GM21786 (cell line): ENCODE measurements around the gene MYORG.
A peak's percentile ranks its signal among the peaks of the same experiment; 100 is the strongest.

Source experiments
- ATAC-seq: cut with Tn5 transposase; IDR thresholded peaks from one replicate; pipeline ENCODE4 v1.9.1; 2021; ENCODE audit not compliant: unreplicated experiment

MYORG gene

GRCh38 chr9:34376596-34377403 is at the start of gene MYORG:
MYORG (minus strand) TSS chr9:34376898; CDS start chr9:34372943, 3,955 bp downstream.
- ATAC-seq: peak; percentile 82

DNA sequence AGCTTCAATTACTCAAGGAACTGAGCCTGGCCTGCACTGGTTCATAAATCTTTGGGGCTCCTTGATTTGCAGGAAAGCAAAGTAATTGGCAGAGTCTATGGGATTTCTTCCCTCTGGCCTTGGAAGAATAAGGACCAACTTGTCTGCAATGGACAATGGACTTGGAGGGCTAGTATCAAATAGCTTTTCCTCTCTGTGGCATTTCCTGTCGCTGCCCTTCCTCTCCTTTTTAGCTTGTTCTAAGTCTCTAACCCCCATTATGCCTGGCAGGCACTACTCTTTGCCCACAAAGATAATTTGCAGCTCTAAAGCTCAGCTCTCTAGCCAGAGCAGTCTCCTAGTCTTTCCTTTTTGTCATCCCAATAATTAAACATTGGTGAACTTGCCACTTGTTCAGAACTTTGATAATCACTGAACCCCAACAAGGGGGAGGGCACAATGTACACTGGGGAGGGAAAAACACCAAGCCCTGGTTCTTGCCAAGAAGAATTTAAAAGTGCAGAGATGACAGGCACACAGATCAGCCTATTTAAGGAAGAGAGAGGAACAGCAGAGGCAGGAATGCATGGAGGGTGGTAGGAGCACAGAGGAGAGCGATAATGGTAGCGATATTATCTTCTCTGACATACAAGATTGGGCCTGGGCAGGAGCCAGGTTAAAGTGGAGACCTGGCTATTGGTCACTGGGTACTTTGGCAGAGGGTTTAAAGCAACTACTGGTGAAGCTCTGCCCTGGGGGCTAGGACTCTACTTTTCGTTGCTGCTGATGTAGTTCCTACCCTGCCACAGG is 43.2 kb upstream of the MYORG start:
- no peak for ATAC-seq

DNA sequence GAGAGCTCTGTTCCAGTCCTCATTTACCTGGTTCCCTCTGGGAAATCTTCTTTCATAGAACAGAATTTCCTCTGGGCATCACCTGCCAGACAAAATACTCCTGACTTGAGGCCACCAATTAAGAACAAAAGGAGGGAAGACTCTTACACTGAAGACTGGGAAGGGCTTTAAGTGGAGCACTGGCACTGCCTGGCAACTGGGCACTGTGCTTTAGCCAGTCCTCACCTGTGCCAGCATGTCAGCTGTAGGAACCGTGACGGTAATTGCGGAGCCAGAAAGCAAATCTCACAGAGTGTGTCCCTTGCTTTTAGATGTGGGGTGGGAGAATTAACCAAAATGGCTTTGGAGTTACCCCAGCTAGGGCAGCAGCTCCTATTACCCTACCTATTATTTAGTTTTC is 41.0 kb upstream of the MYORG start:
- ATAC-seq: no peak

DNA sequence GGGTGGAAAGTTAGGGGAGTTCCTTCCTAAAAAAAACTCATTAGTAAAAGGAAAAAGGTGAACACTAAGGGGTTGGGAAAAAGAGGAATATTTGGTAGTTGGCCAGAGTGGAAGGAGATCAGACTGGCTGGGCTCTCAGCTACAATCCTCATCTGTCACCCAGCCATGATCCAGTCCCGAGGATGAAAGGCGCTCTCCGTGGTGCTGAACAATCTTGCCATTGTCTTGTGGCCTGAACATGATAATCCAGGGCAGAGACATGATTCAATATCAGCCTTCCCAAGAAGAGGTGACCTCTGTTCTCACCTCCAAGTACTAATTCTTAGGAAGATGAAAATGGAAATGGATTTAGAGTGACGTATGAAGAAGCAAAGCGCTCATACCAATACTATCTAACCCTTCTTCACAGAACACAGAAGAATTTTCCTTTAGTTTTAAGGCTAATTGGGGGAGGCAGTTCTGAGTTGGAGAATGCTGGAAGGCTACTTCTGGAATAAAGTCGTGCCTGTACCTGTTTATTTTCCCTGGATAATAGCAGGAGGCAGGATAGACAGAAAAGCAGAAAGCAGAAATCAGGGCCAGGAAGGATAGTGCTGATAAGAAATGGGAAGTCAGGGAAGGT is 36.6 kb upstream of the MYORG start:
- ATAC-seq: no peak

DNA sequence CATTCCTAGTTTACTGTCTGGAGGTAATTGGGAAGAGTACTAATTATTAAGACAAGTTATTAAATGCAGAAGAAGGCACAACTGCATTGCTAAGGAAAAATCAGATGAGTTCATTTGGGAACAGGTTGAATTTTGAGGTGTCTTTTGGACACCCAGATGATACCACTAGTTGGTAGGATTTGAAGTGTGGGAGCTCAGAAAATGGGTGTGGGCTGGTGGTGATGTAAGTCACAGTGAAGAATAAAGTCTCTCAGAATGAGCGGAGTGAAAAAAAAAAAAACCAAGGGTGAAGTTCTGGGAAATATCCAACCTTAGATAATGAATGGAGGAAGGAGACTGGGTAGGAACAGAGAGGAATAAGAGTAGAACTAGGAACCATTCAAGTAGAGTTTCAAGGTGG is 35.6 kb upstream of the MYORG start:
- ATAC-seq: no peak

DNA sequence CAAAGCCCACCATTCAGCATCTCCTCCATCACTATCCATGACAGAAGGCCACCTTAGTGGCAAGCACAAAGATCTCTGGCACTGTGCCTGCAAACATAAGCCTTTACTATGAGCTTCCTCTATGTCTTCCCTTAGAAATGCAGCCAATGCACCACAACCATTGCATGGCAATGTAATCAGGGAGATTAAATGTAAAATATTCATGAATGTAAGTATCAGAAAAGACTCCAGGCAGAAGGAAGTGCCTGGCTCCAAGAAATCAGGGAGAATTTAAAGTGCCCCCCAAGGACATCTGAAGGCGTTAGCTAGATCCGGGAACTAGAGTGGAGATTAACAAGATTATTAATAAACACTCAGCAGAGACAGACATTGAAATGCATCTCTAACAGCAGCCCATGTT is 32.5 kb upstream of the MYORG start:
- no peak for ATAC-seq

GRCh38 chr9:34408173-34408572 is 31.5 kb upstream of the MYORG start:
- no peak for ATAC-seq

DNA sequence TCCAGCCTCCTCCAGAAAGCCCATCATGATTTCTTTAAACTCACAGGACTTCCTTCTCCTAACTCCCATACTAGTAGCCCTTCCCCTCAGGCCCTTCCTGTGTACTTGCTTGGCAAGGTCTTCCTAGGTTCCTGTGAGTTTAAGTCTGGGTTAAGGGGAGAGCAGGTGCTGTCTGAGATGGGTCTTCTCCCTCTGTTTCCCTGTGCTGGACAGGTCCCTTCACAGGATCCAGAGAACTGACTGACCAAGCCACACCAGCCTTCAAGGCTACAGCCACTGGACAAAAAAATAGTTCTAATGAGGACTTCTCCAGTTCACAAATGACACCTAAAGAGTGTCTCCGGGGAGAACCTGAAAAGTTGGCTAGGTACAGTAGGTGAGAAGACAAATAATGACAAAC is 29.5 kb upstream of the MYORG start:
- ATAC-seq: no peak

GRCh38 chr9:34405719-34406118 is 29.0 kb upstream of the MYORG start:
- ATAC-seq: no peak

GRCh38 chr9:34403554-34404380 is 27.1 kb upstream of the MYORG start:
- ATAC-seq: no peak

GRCh38 chr9:34400686-34401602 is 24.2 kb upstream of the MYORG start:
- no peak for ATAC-seq

DNA sequence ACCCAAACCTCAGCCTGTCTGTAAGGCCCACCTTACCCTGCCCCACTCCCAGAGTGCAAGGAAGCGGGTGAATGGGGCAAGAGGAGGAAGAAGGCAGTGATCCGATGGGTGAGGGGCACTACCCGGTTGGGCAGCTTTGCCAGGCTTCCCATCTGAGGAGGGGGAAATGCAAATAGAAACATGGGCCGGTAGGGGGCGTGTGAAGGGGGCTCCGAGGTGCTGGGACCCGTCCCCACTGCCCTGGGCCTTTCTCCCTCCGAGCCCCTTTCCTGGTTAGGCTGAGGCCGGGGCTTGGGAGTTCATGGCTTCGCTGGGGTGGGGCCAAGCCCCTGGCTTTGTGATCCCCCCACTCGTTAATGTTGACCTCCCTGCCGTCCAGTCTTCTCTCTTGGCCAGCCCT is 23.6 kb upstream of the MYORG start:
- ATAC-seq: no peak

DNA sequence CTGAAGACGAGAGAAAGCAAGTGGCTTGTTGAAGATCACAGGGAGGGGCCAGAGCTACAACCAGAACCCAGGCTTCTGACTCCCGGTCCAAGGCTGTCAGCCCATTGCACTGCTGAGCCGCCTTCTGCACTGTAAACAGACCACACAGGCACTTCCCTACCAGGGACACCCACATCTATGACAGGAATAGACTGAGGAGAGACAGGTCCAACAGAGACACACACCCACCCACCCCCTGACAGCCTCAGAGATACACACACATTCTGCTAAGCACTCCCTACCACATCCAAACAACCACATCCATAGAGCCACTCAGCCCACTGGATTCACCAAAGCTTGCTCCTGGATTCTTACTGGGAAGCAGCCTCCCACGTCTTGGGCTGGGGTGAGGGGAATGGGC is 23.0 kb upstream of the MYORG start:
- ATAC-seq: no peak

GRCh38 chr9:34398875-34399274 is 22.2 kb upstream of the MYORG start:
- ATAC-seq: no peak

DNA sequence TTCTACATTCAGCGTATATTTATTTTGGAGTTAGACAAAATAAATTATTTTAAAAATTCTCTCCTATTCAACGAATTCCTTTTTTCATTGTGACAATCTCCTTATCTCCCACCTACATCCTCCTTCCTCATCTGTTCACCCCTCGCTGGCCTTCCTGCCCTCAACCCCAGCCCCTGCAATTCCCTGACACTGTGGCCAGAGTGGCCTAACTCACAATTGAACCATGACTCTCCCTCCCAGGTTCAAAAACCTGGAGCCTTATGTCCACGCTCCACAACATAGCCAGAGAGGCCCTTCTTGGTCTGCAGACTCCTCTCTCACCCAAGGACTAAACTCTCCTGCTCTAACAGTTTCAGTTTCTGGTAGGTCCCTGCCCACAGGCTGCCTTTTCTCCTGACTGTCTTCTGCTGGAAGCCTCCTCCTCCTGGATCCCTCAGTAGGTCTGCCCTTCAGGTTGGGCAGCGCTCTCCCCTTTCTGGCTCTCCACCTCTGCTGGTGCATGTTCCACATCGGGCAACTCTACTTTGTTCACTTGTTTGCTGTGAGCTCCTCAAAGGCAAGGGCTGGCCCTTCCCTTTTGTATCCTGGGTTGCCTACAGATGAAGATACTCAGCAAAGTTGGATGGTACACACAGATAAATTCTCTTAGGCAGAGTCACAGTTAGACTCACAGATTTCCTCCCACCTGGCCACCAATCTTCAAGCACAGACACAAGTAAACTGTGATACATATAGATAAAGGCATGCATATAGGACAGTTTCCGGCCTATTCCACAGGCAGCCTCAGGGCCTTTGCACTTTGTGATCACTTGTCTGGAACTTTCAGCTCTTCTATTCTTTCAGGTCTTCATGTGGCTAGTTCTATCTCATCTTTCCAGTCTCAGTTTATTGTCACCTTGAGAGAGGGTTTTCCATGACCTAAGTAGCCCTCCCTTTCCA is 19.8 kb upstream of the MYORG start:
- ATAC-seq: no peak

GRCh38 chr9:34392511-34392910 is 15.8 kb upstream of the MYORG start:
- no peak for ATAC-seq

DNA sequence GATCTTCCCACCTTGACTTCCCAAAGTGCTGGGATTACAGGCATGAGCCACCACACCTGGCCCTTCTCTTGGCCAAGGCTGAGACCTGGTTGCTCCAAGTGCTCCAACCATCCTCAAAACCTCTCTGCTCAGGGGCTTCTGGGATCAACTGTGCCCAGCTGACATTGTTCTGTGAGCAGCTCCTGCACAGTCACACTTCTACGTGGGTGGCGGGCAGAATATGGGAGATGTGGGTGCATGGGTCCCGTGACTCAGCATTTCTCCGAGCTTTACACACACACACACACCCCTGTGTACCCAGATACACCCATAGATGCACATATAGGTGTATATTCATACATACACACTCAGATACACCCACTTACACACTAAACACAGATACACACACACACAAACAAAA is 10.5 kb upstream of the MYORG start:
- ATAC-seq: no peak

DNA sequence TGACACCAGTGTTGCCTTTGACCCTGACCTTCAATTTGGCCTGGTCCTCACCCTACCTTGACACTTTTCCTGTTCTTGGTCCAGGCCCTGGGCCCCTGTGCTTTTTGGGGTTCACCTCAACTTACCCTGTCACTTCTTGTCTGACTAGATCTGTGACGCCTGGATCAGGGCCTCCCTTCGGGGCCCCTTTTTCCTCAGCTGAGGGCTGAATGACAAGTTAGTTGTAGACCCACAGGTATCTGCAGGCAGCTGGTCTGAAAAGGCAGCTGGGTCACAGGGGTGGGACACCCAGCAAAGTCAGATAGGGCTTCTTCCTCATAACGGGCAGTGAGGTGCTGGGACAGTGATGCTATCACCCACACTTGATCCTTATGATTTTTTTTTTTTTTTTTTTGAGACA is 10.0 kb upstream of the MYORG start:
- ATAC-seq: no peak
